ENCODE data around the gene C11orf52.

Gene C11orf52

GRCh38 chr11:111913031-111913861, 5.5 kb upstream of the C11orf52 start:
- no peak overlapping the region for H3K27ac ChIP-seq (ENCODE audit: low read length)
- no peaks in the 10 kb centered on the region for H3K9me3 ChIP-seq (replicated peaks; ENCODE audit: insufficient read depth, low read length)
- no peak overlapping the region for H3K4me2 ChIP-seq (ENCODE audit: low read depth, low read length)
- no peaks in the 10 kb centered on the region for H3K79me2 ChIP-seq (ENCODE audit: low read length)
- H2AFZ ChIP-seq (ENCODE audit: low read length), result no peak overlapping the region
- no peak for DNase-seq
- no peaks in the 10 kb centered on the region for H3K36me3 ChIP-seq (replicated peaks; ENCODE audit: insufficient read depth, low read length)
- H4K20me1 ChIP-seq (ENCODE audit: insufficient read depth, low read length), result no peaks in the 10 kb centered on the region
- H3K4me3 ChIP-seq (ENCODE audit: low read length), result no peak overlapping the region
- no peaks in the 10 kb centered on the region for H3K9me2 ChIP-seq (replicated peaks; ENCODE audit: insufficient read depth, low read length)
- no peaks in the 10 kb centered on the region for H3F3A ChIP-seq (ENCODE audit: insufficient read depth, low read length)
- H3K27me3 ChIP-seq (replicated peaks; ENCODE audit: insufficient read depth, low read length), result no peaks in the 10 kb centered on the region; the same call in 1 of the 2 replicates
- no peak for TF ChIP-seq EZH2 (optimal IDR thresholded peaks at IDR 0.05; ENCODE audit: low read depth, low read length)
- TF ChIP-seq CTCF (IDR thresholded peaks at IDR 0.05; ENCODE audit: low read length), result no peak
- TF ChIP-seq EZH2phosphoT487 (IDR thresholded peaks at IDR 0.05; ENCODE audit: low read length), result no peak
- no peak overlapping the region for H3K9ac ChIP-seq (ENCODE audit: low read length)
- no peaks in the 10 kb centered on the region for H3K4me1 ChIP-seq (ENCODE audit: low read length)

DNA sequence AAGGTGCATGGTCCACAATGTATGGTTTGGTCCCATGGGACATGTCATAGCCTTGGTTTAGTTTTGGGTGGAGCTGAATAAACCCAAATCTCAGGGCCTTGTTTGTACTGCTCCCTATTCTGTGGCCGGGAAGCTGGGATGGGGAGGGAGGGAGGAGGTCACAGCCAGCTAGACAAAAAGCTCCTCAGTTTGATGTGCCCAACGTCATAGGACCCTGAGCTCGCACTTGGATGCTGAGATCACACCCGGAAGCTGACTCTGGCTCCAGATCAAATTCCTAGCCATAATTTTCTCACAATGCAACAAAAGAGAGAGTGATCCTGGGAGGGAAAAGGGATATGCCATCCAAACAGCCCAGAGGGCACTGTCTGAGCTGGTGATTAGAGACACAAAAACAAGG, 4.7 kb upstream of the C11orf52 start:
- H2AFZ ChIP-seq (ENCODE audit: low read length), result no peak overlapping the region
- H3K9me2 ChIP-seq (replicated peaks; ENCODE audit: insufficient read depth, low read length), result no peaks in the 10 kb centered on the region
- no peaks in the 10 kb centered on the region for H3K36me3 ChIP-seq (replicated peaks; ENCODE audit: insufficient read depth, low read length)
- no peak for DNase-seq
- H3K9ac ChIP-seq (ENCODE audit: low read length), result no peak overlapping the region
- H3F3A ChIP-seq (ENCODE audit: insufficient read depth, low read length), result no peaks in the 10 kb centered on the region; the same call in 1 of the 2 replicates
- H3K79me2 ChIP-seq (ENCODE audit: low read length), result no peaks in the 10 kb centered on the region
- H3K4me3 ChIP-seq (ENCODE audit: low read length), result no peak overlapping the region
- H3K9me3 ChIP-seq (replicated peaks; ENCODE audit: insufficient read depth, low read length), result no peaks in the 10 kb centered on the region
- H3K27me3 ChIP-seq (replicated peaks; ENCODE audit: insufficient read depth, low read length), result no peaks in the 10 kb centered on the region; the same call in 1 of the 2 replicates
- no peak overlapping the region for H3K4me2 ChIP-seq (ENCODE audit: low read depth, low read length)
- no peak overlapping the region for H3K27ac ChIP-seq (ENCODE audit: low read length)
- no peaks in the 10 kb centered on the region for H4K20me1 ChIP-seq (ENCODE audit: insufficient read depth, low read length)
- TF ChIP-seq EZH2phosphoT487 (IDR thresholded peaks at IDR 0.05; ENCODE audit: low read length) (no peak), EZH2 (optimal IDR thresholded peaks at IDR 0.05; ENCODE audit: low read depth, low read length) (no peak), CTCF (IDR thresholded peaks at IDR 0.05; ENCODE audit: low read length) (no peak)
- H3K4me1 ChIP-seq (ENCODE audit: low read length), result no peaks in the 10 kb centered on the region

GRCh38 chr11:111916768-111917167, 1.9 kb upstream of the C11orf52 start:
- no peak overlapping the region for H3K9ac ChIP-seq (ENCODE audit: low read length)
- H3K27me3 ChIP-seq (replicated peaks; ENCODE audit: insufficient read depth, low read length), result no peaks in the 10 kb centered on the region
- no peak overlapping the region for H3K4me2 ChIP-seq (ENCODE audit: low read depth, low read length)
- H3F3A ChIP-seq (ENCODE audit: insufficient read depth, low read length), result no peaks in the 10 kb centered on the region; the same call in 1 of the 2 replicates
- no peaks in the 10 kb centered on the region for H3K9me3 ChIP-seq (replicated peaks; ENCODE audit: insufficient read depth, low read length)
- DNase-seq, result no peak
- no peak overlapping the region for H2AFZ ChIP-seq (ENCODE audit: low read length)
- H3K36me3 ChIP-seq (replicated peaks; ENCODE audit: insufficient read depth, low read length), result no peaks in the 10 kb centered on the region
- no peaks in the 10 kb centered on the region for H3K79me2 ChIP-seq (ENCODE audit: low read length)
- H4K20me1 ChIP-seq (ENCODE audit: insufficient read depth, low read length), result no peaks in the 10 kb centered on the region
- no peak for TF ChIP-seq CTCF (IDR thresholded peaks at IDR 0.05; ENCODE audit: low read length)
- TF ChIP-seq EZH2phosphoT487 (IDR thresholded peaks at IDR 0.05; ENCODE audit: low read length), result no peak
- no peak for TF ChIP-seq EZH2 (optimal IDR thresholded peaks at IDR 0.05; ENCODE audit: low read depth, low read length)
- no peaks in the 10 kb centered on the region for H3K4me1 ChIP-seq (ENCODE audit: low read length)
- no peak overlapping the region for H3K4me3 ChIP-seq (ENCODE audit: low read length)
- no peaks in the 10 kb centered on the region for H3K9me2 ChIP-seq (replicated peaks; ENCODE audit: insufficient read depth, low read length)
- H3K27ac ChIP-seq (ENCODE audit: low read length), result no peak overlapping the region

Data from MM.1S (cell line).